Measurements from ENCODE around the gene ZNF558. TPM values are rescaled to one million over a fixed set of nuclear protein-coding genes. Genes with fewer than 3 reads are reported as not detected.

Gene ZNF558
- total and polyA plus RNA-seq, 2 of the 8 experiments (the other 6 are each of a cell fraction or from before 2014, with no cell fraction given) = 4.3 to 14.3 TPM

DNA sequence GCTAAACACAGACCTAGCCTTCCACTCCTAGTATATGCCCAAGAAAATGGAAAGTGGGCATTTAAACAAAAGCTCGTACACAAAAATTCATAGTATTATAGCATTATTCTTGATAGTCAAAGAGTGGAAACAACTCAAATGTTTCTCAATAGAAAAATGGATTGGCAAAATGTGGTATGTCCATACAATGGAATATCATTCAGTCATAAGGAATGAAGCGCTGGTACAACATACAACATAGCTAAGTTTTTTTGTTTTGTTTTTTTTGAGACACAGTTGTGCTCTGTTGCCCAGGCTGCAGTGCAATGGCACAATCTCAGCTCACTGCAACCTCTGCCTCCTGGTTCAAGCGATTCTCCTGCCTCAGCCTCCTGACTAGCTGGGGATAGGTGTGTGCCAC lies 11.9 kb downstream of the ZNF558 start:
- no peak for FAIRE-seq
- peaks cover 4 to 95% (median 43%) of the 10 kb centered on the region in 4 experiments; a peak in 6 of 8 replicates for H3K36me3 ChIP-seq (ENCODE audit: control insufficient read depth in 2 of 4, insufficient read depth in 4 of 4, low read length in 3 of 4)

More for the DNA sequence above, 11.9 kb downstream of the ZNF558 start:
- Histone ChIP-seq H4K8ac (ENCODE audit: extremely low read depth, insufficient read depth, low read length) (no peak overlapping the region), H3K23me2 (ENCODE audit: low read depth, low read length) (no peaks in the 10 kb centered on the region), H2BK20ac (ENCODE audit: low read length) (no peak overlapping the region), H3K79me2 (ENCODE audit: control insufficient read depth in 1 of 2, insufficient read depth in 2 of 2, low read length in 2 of 2) (no peaks in the 10 kb centered on the region), H3K9me3 (ENCODE audit: insufficient read depth in 2 of 2, low read depth in 1 of 2, low read length in 1 of 2) (peaks cover 30 to 44% of the 10 kb centered on the region in 2 experiments), H3K4me2 (ENCODE audit: insufficient read depth in 1 of 2, low read depth in 2 of 2, low read length in 2 of 2) (no peak overlapping the region), H2BK15ac (ENCODE audit: low read length) (no peak overlapping the region), H3K27me3 (replicated peaks in 1 of 4; ENCODE audit: control insufficient read depth in 3 of 4, extremely low read depth in 1 of 4, insufficient read depth in 3 of 4, low read length in 3 of 4) (no peaks in the 10 kb centered on the region), H2BK120ac (replicated peaks; ENCODE audit: low read depth, low read length) (no peak overlapping the region), H2AFZ (ENCODE audit: low read length) (no peak overlapping the region), H4K5ac (ENCODE audit: insufficient read length, low read depth, low read length) (no peak overlapping the region), H3K4ac (replicated peaks; ENCODE audit: insufficient read length, low read depth, low read length) (no peak overlapping the region), H4K91ac (replicated peaks; ENCODE audit: insufficient read length, low read length) (no peak overlapping the region), H3K56ac (replicated peaks; ENCODE audit: insufficient read length, low read depth, low read length) (no peak overlapping the region), H3K4me3 (ENCODE audit: extremely low read depth in 1 of 4, insufficient read depth in 2 of 4, low read depth in 3 of 4, low read length in 4 of 4) (no peak overlapping the region), H3K18ac (ENCODE audit: extremely low read depth, low read length) (no peak overlapping the region), H2AK5ac (ENCODE audit: low read depth, low read length) (no peak overlapping the region), H3K79me1 (ENCODE audit: low read depth, low read length) (no peaks in the 10 kb centered on the region), H3K27ac (ENCODE audit: low read depth, low read length) (no peak overlapping the region), H3K4me1 (replicated peaks in 1 of 4; ENCODE audit: control insufficient read depth in 3 of 4, insufficient read depth in 4 of 4, low read length in 3 of 4) (no peaks in the 10 kb centered on the region), H4K20me1 (replicated peaks in 1 of 2; ENCODE audit: control insufficient read depth in 1 of 2, insufficient read depth in 2 of 2, low read length in 2 of 2) (no peaks in the 10 kb centered on the region), H2BK12ac (ENCODE audit: low read depth, low read length) (no peak overlapping the region), H3K14ac (ENCODE audit: insufficient read length) (no peak overlapping the region), H3K23ac (ENCODE audit: insufficient read length) (no peak overlapping the region), H2BK5ac (ENCODE audit: low read depth, low read length) (no peak overlapping the region), H3K9ac (replicated peaks in 1 of 4; ENCODE audit: extremely low read depth in 1 of 4, low read depth in 3 of 4, low read length in 3 of 4) (no peak overlapping the region)
- CTCF ChIA-PET (ENCODE audit: partially characterized antibody) = no interaction called here
- DNase-seq (ENCODE audit: low read depth in 1 of 2, low spot score in 2 of 2) = no peak
- POLR2A ChIA-PET (ENCODE audit: partially characterized antibody) = no interaction called here
- no peak for TF ChIP-seq YY1 (IDR thresholded peaks at IDR 0.05; ENCODE audit: low read depth, low read length)
- TF ChIP-seq, protein P1, sequence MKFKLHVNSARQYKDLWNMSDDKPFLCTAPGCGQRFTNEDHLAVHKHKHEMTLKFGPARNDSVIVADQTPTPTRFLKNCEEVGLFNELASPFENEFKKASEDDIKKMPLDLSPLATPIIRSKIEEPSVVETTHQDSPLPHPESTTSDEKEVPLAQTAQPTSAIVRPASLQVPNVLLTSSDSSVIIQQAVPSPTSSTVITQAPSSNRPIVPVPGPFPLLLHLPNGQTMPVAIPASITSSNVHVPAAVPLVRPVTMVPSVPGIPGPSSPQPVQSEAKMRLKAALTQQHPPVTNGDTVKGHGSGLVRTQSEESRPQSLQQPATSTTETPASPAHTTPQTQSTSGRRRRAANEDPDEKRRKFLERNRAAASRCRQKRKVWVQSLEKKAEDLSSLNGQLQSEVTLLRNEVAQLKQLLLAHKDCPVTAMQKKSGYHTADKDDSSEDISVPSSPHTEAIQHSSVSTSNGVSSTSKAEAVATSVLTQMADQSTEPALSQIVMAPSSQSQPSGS (IDR thresholded peaks at IDR 0.05; ENCODE audit: low read length) = no peak
- no peak for TF ChIP-seq TBP (IDR thresholded peaks at IDR 0.05; ENCODE audit: low read depth, low read length)
- TF ChIP-seq TEAD4 (IDR thresholded peaks at IDR 0.05; ENCODE audit: low read depth, low read length) = no peak
- TF ChIP-seq POLR2AphosphoS5 (IDR thresholded peaks at IDR 0.05; ENCODE audit: low read depth, low read length) = no peak
- WGBS, 2 experiments (ENCODE audit: extremely low coverage in 1 of 2, insufficient coverage in 1 of 2, insufficient read length in 1 of 2, insufficient replicate concordance in 2 of 2, low coverage in 1 of 2, low lambda C conversion rate in 2 of 2, missing lambda C conversion rate in 1 of 2) = 90% methylated on average over 3 of the region's 3 CpGs; no CpG with 5 or more reads in 1 of the 2 experiments
